GM19438 (cell line): Measurements from ENCODE around the gene PTDSS2.

Experiments
- ATAC-seq: cut with Tn5 transposase; IDR thresholded peaks from one replicate; pipeline ENCODE4 v1.9.1; 2021; ENCODE audit warnings: low read depth; ENCODE audit not compliant: unreplicated experiment

Gene PTDSS2

GRCh38 chr11:445765-446588 lies 4.1 kb upstream of the PTDSS2 start:
- no peak for ATAC-seq

DNA sequence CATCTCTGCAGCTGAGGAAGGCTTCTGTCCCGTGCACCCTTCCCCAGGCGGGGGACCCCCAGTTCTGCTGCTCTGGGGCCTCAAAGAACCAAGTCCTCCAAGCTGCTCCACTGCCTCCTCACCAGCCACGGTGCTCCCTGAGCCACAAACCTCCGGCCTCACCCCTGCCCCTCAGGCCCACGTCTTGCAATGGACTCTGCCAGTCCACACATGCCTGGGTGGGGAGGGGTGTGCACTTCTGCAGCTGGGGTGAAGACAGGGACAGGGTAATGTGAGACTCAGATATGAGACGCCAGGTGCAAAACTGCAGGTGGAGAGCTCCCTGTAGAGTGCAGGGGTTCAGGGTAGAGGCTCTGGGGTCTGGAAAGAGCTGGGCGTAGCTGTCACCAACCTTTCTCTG lies 3.2 kb upstream of the PTDSS2 start:
- ATAC-seq: no peak

GRCh38 chr11:447923-448731 lies 2.0 kb upstream of the PTDSS2 start:
- ATAC-seq: peak; percentile 39

DNA sequence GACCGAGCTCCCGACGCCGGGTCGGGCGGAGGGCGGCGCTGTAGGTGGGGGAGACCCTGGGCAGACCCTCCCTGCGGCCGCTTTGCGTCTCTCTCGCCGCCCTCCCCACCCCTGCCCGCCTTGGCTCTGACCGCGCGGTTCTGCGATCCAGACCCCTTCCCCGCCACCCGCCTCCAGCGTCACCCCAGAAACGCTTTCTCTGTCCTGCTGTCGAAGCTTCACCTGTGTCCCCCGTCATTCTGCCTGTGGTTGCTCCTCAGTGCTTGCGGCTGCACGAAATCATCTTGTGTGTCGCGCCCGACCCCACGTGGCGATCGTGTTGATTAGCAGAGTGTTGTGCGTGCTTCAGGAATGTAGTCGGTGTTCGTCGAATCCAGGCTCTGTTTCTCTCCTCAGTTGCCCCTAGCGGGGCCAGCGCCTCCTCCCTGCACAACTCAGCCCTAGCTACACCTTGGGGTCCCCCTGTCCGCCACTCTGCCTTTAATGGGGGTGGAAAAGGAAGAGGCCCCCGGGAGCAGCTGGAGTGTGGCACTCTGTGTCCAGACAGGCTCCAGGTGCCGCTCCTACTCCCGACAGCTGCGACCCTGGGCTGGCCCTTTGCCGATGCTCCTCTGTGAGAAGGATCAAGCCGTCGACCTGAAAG lies 851 bp downstream of the PTDSS2 start:
- ATAC-seq: no peak

DNA sequence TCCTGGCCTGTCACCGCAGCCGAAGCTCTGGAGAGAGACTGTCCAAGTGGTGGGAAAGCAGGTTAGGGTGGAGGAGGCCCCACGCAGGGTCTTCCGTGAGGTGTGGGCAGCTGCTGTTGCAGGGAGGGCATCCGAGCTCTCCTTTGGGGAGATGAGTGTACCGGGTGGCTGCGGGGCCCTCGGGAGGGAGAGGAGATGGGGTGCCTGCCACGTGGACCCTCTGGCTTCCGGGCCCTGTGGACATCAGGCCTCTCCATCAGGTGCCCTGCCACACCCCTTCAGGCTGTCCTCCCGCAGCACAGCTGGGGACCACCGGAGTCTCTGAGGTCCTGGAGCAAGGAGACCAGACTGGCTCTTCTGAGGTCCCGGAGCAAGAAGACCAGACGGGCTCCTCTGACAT lies 1.7 kb downstream of the PTDSS2 start:
- no peak for ATAC-seq

GRCh38 chr11:452203-452744 lies 2.2 kb downstream of the PTDSS2 start:
- no peak for ATAC-seq

- no peak for ATAC-seq
These were observed 2.9 kb downstream of the PTDSS2 start for GRCh38 chr11:452916-453527.

DNA sequence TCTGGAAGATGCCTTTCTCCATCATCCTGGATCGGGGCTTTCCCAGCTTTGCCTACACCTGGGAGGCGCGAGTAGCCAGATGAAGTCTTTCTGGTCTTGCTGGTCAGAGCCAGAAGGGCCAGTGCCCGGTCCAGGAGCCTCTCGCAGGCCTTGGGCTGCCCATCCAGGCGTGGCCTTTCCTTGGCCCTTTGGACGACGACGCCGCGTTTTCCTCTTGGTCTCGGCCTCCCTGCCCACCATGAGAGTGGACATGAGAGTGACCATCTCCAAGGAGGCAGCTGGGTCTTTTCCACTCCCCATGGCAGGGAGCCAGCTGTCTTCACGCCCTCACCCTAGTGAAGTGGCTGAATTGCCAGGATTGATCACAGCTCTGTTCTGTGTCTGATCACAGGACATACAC lies 3.5 kb downstream of the PTDSS2 start:
- ATAC-seq: no peak

- no peak for ATAC-seq
These were observed 4.0 kb downstream of the PTDSS2 start for GRCh38 chr11:454043-454442.

GRCh38 chr11:454801-455565 lies 4.9 kb downstream of the PTDSS2 start:
- no peak for ATAC-seq

DNA sequence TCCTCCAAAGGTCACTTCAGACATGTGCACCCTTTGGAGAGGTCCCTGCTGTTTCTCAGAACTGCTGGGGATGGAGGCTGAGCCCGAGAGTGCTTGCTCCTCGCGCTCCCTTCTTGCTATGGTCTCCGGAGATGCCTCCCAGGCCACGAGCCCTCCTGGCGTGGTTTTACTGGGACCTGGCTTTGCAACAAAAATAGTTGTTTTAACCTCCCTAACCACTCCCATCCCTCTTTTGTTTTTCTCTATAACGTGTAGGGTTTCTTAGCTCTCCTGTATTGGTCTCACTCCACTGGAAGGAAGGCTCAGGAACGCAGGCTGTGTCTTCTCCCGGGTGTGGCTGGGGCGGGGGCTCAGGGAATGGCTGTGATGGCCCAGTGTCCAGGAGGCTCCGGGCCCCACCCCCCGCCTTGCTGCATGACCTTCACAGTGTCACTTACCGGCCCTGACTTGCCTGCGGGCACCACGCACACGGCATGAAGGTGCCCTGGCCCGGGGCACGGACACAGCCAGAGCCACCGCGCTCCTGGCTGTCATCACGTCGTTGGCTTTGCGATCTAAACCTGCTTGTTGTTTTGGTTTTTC lies 5.6 kb downstream of the PTDSS2 start:
- no peak for ATAC-seq

DNA sequence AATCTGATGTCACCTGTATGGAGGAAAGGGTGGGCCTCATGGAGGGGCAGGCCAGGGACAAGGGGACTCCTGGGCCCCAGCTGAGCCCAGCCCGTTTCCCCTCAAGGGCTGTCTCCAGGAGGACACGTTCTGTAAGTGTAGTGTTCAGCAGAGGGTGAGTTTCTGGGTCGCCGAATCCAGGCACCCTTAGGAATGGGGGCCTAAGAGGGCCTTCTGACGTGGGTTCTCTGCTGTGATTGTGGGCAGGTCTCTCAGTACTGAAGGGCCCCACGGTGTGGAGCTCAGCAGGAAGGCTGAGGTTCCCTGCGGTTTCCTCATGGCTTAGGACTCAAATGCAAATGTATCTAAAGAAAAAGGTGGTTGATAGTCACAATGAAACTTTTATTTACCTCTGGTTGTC lies 6.5 kb downstream of the PTDSS2 start:
- no peak for ATAC-seq

DNA sequence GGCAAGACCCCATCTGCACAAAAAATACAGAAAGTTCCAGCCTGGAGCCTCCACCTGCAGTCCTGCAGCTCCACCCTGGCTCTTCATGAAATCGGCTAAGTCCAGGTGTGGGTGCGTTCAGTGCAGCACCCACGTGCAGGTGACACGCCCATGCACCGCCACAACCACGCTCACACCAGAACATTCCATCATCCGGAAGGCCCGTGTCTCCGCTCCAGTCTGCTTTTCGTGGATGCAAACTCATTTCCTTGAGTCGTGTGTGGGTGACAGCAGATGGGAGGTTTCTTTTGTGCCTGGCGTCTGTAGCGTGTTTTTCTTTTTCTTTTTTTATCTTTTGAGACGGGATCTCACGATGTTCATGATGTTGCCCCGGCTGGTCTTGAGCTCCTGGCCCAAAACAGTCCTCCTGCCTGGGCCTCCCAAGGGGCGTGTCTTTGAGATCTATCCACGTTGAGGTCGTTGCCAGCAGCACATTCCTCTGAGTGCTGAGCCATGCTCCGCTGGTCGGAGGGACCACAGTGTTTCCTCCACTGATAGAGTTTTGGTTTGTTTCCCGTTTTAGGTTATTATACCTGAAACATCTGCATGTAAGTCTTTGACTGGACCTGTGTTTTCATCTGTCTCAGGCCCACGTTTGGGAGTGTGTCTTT lies 7.2 kb downstream of the PTDSS2 start:
- ATAC-seq: no peak

DNA sequence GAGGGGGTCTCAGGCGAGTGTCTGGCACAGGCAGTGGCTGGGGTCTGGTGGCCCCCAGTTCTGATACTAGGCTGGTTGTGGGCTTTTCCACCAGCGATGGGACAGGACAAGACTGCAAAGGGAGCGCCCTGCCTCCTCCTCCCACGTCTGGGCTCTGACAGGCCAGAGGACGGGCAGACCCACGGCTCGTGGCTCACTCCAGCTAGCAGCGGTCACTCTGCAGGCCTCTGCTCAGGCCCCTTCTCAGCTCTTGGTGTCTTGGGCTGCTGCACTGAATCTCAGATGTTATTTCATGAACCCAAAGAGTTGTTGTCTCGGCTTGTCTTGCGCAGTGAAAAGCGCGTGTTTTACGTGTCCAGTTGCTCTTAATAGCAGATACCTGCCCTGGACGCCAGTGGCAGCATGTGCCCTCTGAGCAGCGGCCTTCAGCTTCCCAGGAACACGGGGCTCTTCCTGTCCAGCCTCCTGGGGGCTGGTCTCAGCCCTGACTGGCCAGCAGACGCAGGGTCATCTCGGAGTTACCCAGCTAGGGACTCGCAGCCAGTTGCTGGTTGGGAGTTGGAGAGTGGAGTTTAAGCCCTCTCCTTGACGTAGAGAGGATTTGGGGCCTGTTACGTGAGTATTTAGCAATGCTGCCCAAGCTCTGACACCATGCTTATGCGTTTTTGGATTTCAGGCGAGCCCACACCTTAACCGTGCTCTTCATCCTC lies 9.6 kb downstream of the PTDSS2 start:
- no peak for ATAC-seq

DNA sequence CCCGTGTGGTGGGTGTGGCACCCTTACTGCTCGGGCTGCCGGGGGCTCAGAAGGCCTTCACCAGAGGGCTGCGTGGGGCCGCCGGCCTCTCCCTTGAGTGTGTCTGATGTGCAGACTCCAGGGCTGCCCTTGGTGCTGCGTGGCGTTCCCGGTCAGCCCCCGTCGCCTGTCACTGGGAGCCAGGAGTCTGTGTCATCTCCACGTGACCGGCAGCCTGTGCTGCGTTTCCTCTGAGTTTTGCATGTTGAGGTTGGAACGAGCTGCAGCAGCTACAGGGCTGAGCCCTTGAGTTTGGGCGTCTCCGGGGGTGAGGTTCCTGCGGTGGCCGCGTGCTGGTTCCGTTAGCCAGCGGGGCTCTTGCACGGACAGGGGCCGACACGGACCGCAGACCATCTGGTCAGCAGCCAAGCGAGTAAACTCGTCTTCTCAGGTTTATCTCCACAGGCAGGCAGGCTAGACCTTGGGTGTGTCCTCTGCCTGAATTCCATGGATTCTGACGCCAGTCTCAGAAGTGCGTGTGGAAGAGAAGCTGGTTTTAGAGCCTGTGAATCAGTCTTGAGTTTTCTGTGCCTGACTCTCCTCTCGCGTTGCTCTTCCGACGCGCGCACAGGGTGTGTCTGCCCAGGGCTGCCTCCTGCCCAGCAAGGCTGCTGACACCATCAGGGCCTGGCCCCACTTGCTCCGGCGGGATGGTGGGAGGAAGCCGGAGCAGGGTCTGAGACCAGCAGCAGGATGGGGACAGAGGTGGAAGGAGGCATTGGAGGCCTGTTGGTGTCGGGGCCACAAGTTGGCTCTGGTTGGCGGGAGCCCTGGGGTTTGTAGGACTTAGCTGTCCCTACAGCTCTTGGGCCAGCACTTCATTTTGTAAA lies 10.5 kb downstream of the PTDSS2 start:
- ATAC-seq: no peak

GRCh38 chr11:461626-462025 lies 11.5 kb downstream of the PTDSS2 start:
- no peak for ATAC-seq

DNA sequence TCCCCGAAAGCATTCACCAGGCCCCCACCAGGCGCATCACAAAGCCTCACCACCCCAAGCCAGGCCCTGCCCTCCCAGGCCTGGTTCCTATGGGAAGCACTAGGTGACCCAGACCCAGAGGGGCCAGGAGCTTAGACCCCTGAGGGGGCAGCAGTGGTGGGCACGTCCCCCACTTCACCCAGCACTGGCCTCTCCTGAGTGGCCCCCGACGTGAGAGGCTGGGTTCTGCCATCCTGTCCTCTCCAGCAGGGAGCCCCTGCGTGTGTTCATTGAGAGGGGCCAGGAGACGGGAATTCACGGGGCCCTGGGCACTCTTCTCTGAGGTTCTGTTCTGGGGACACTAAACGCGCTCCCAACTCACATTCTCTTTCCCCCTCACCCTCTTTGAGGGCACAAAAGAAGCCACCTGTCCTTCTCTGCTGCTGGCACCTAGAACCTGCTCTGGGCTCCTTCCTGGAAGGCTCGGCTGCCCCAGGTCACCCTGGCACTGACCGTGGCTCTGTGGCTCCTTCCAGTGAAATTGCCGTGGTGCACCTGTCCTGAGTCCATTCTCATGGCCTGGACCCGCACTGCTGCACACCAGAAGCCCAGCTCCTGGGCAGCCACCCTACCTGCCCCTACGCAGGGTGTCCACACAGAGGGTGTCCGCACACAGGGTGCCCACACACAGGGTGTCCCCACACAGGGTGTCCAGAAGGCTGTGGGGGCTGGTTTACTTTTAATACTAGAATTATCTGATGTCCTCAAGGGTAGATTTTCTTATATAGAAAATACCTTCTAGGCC lies 12.2 kb downstream of the PTDSS2 start:
- ATAC-seq: no peak
